Measurements from ENCODE around the gene HMCN1.
"Not testable (repeated sequence)": the region's sequence is repeated elsewhere in the genome, so short reads cannot be mapped to it uniquely, and the experiment has no call there.

The HMCN1 gene

GRCh38 chr1:186152620-186153239, 418.5 kb downstream of the HMCN1 start:
- ChIA-PET POLR2A (interaction anchor here (0.8 kb wide), 1 partner anchor 55 kb away, joined by 3 read pairs; no protein-coding TSS in a partner anchor), CTCF (interaction anchor here (0.8 to 4.2 kb wide), 6 partner anchors 12 to 432 kb away, joined by 3 to 20 read pairs (median 4); no protein-coding TSS in a partner anchor)
- no peak for TF ChIP-seq CTCF (IDR thresholded peaks at IDR 0.05; ENCODE audit: insufficient read depth, low read length, missing control alignments)
- no peak overlapping the region for H3K4me3 ChIP-seq (ENCODE audit: low read depth, low read length)
- peak; percentile 45 for DNase-seq (ENCODE audit: low read depth, low spot score)

- H3K4me3 ChIP-seq (ENCODE audit: low read depth, low read length) = no peak overlapping the region
- DNase-seq (ENCODE audit: low read depth, low spot score) = no peak
- CTCF ChIA-PET = interaction anchor here (0.7 to 4.2 kb wide), 18 partner anchors 9 to 434 kb away, joined by 3 to 33 read pairs (median 6); no protein-coding TSS in a partner anchor
- POLR2A ChIA-PET = no interaction called here
- TF ChIP-seq CTCF (IDR thresholded peaks at IDR 0.05; ENCODE audit: insufficient read depth, low read length, missing control alignments) = no peak
Measured at GRCh38 chr1:186154651-186155050, 420.5 kb downstream of the HMCN1 start.

GRCh38 chr1:186155594-186155993, 421.4 kb downstream of the HMCN1 start:
- POLR2A ChIA-PET = no interaction called here
- CTCF ChIA-PET = interaction anchor here (0.6 to 4.2 kb wide), 23 partner anchors 10 to 435 kb away, joined by 3 to 33 read pairs (median 5); no protein-coding TSS in a partner anchor
- peak; percentile 49 for DNase-seq (ENCODE audit: low read depth, low spot score)
- no peak overlapping the region for H3K4me3 ChIP-seq (ENCODE audit: low read depth, low read length)
- TF ChIP-seq CTCF (IDR thresholded peaks at IDR 0.05; ENCODE audit: insufficient read depth, low read length, missing control alignments) = peak; percentile 66

- DNase-seq (ENCODE audit: low read depth, low spot score); POLR2A ChIA-PET; CTCF ChIA-PET; H3K4me3 ChIP-seq (ENCODE audit: low read depth, low read length): not testable (repeated sequence)
Measured at GRCh38 chr1:186162895-186163294, 428.7 kb downstream of the HMCN1 start.

GRCh38 chr1:186164773-186165172, 430.6 kb downstream of the HMCN1 start:
- ChIA-PET CTCF (no interaction called here), POLR2A (no interaction called here)
- TF ChIP-seq CTCF (IDR thresholded peaks at IDR 0.05; ENCODE audit: insufficient read depth, low read length, missing control alignments) = no peak
- no peak overlapping the region for H3K4me3 ChIP-seq (ENCODE audit: low read depth, low read length)
- no peak for DNase-seq (ENCODE audit: low read depth, low spot score)

GRCh38 chr1:186165303-186165702, 431.1 kb downstream of the HMCN1 start:
- POLR2A ChIA-PET = no interaction called here
- DNase-seq (ENCODE audit: low read depth, low spot score) = no peak
- no peak for TF ChIP-seq CTCF (IDR thresholded peaks at IDR 0.05; ENCODE audit: insufficient read depth, low read length, missing control alignments)
- H3K4me3 ChIP-seq (ENCODE audit: low read depth, low read length) = no peak overlapping the region
- CTCF ChIA-PET = interaction anchor here (0.6 kb wide), 1 partner anchor 21 kb away, joined by 3 read pairs; no protein-coding TSS in a partner anchor
